Fibroblast of lung (primary cell): Measurements from ENCODE around the gene FIBCD1. TPM values are rescaled to one million over a fixed set of nuclear protein-coding genes. Genes with fewer than 3 reads are reported as not detected.

Experiments used
- DNase-seq, 2 donors: peaks; one replicate each; pipeline versions ENCODE4 v3.0.0 to v3.0.0-alpha.2; 2010; ENCODE audit warnings: low read depth in 2 of 2
- H2AFZ ChIP-seq: 2 replicates; pipeline ENCODE4 v1.5.1; 2012; ENCODE audit warnings: low read length, control low read depth, inconsistent platforms
- H3K27ac ChIP-seq: 2 replicates; pipeline ENCODE4 v1.5.1; 2011; ENCODE audit warnings: low read length, control low read depth; ENCODE audit not compliant: insufficient read depth
- H3K27me3 ChIP-seq: 2 replicates; pipeline ENCODE4 v1.5.1; 2011; ENCODE audit warnings: mild to moderate bottlenecking, low read length; ENCODE audit not compliant: control insufficient read depth, insufficient read depth
- H3K36me3 ChIP-seq: 2 replicates; pipeline ENCODE4 v1.5.1; 2011; ENCODE audit warnings: low read length; ENCODE audit not compliant: control insufficient read depth, insufficient read depth
- H3K4me1 ChIP-seq: 2 replicates; pipeline ENCODE4 v1.5.1; 2011; ENCODE audit warnings: low read length; ENCODE audit not compliant: control insufficient read depth, insufficient read depth; ENCODE audit errors: extremely low read depth
- H3K4me2 ChIP-seq: 2 replicates; pipeline ENCODE4 v1.5.1; 2011; ENCODE audit warnings: low read length, control low read depth; ENCODE audit not compliant: insufficient read depth; ENCODE audit errors: extremely low read depth
- H3K4me3 ChIP-seq, 4 experiments: fragments of 200-600 bp in 1 of 4; sonication (generic) in 1 of 4; replicated peaks in 1 of 4; 2 replicates each; pipeline ENCODE4 v1.5.1; 2011 to 2016; ENCODE audit warnings: low read length in 4 of 4, low read depth in 3 of 4, mild to moderate bottlenecking in 3 of 4, control low read depth in 2 of 4, inconsistent platforms in 1 of 4, mixed read lengths in 1 of 4; ENCODE audit not compliant: insufficient read depth in 1 of 4; ENCODE audit errors: control extremely low read depth in 1 of 4
- H3K79me2 ChIP-seq: 2 replicates; pipeline ENCODE4 v1.5.1; 2012; ENCODE audit warnings: mild to moderate bottlenecking, low read length, inconsistent platforms; ENCODE audit not compliant: control insufficient read depth, insufficient read depth
- H3K9ac ChIP-seq: 2 replicates; pipeline ENCODE4 v1.5.1; 2011; ENCODE audit warnings: mild to moderate bottlenecking, low read length, control low read depth; ENCODE audit not compliant: insufficient read depth
- H3K9me3 ChIP-seq: 2 replicates; pipeline ENCODE4 v1.5.1; 2012; ENCODE audit warnings: low read depth, low read length; ENCODE audit not compliant: control insufficient read depth, insufficient read depth
- H4K20me1 ChIP-seq: 2 replicates; pipeline ENCODE4 v1.5.1; 2011; ENCODE audit warnings: low read length; ENCODE audit not compliant: control insufficient read depth, insufficient read depth; ENCODE audit errors: extremely low read depth
- CTCF ChIP-seq, 2 donors: IDR thresholded peaks in 1 of 2; conservative IDR thresholded peaks in 1 of 2; 1 replicate in 1 of 2; 2 replicates in 1 of 2; pipeline ENCODE4 v1.5.1; 2011 to 2012; ENCODE audit warnings: low read length in 2 of 2, control low read depth in 1 of 2, inconsistent platforms in 1 of 2, low read depth in 1 of 2, mild to moderate bottlenecking in 1 of 2
- EZH2 ChIP-seq: IDR thresholded peaks from 2 replicates; pipeline ENCODE4 v1.5.1; 2012; ENCODE audit warnings: low read length, control low read depth, mild to moderate bottlenecking; ENCODE audit errors: missing control alignments
- polyA plus RNA-seq, 2 donors: library from polyadenylated mRNA; depleted of rRNA in 1 of 2; stranded (reverse) in 1 of 2; unstranded in 1 of 2; fragments of >200 nt; gene quantifications; 2 replicates each; pipeline ENCODE4 v1.2.1, GENCODE V29; 2011 to 2012; ENCODE audit warnings: missing spikeins in 1 of 2
- total RNA-seq: library from RNA; depleted of rRNA; stranded (reverse); fragments of >200 nt; gene quantifications from 2 replicates; pipeline ENCODE4 v1.2.1, GENCODE V29; 2014

Gene FIBCD1
- total and polyA plus RNA-seq, 2 donors (not counting 1 experiment from before 2014, with no cell fraction given), result 7.3 to 28.0 TPM

GRCh38 chr9:130949188-130950038, 10.4 kb upstream of the FIBCD1 start:
- no peak overlapping the region for H2AFZ ChIP-seq
- H3K9ac ChIP-seq, result no peak overlapping the region
- H3K4me3 ChIP-seq, result no peak overlapping the region
- peaks cover 20% of the 10 kb centered on the region for H3K27me3 ChIP-seq
- TF ChIP-seq EZH2 (no peak), CTCF (conservative IDR thresholded peaks at IDR 0.05 in 1 of 2, IDR thresholded peaks at IDR 0.05 in 1 of 2; ENCODE audit: low read depth in 1 of 2, low read length in 2 of 2) (no peak)
- no peak overlapping the region for H3K4me2 ChIP-seq
- H3K79me2 ChIP-seq, result no peaks in the 10 kb centered on the region
- no peak overlapping the region for H3K27ac ChIP-seq
- H3K4me1 ChIP-seq, result no peaks in the 10 kb centered on the region
- H3K9me3 ChIP-seq, result no peaks in the 10 kb centered on the region
- DNase-seq, result no peak
- H4K20me1 ChIP-seq, result no peaks in the 10 kb centered on the region
- H3K36me3 ChIP-seq, result no peaks in the 10 kb centered on the region

- TF ChIP-seq EZH2 (no peak), CTCF (conservative IDR thresholded peaks at IDR 0.05 in 1 of 2, IDR thresholded peaks at IDR 0.05 in 1 of 2; ENCODE audit: low read depth in 1 of 2, low read length in 2 of 2) (no peak)
- peaks cover 2% of the 10 kb centered on the region for H3K4me1 ChIP-seq
- DNase-seq, result no peak
- no peaks in the 10 kb centered on the region for H4K20me1 ChIP-seq
- no peak overlapping the region for H3K4me2 ChIP-seq
- no peak overlapping the region for H3K9ac ChIP-seq
- no peak overlapping the region for H3K27ac ChIP-seq
- no peaks in the 10 kb centered on the region for H3K36me3 ChIP-seq
- no peak overlapping the region for H2AFZ ChIP-seq
- no peaks in the 10 kb centered on the region for H3K9me3 ChIP-seq
- no peaks in the 10 kb centered on the region for H3K79me2 ChIP-seq
- no peak overlapping the region for H3K4me3 ChIP-seq
- peaks cover 22% of the 10 kb centered on the region for H3K27me3 ChIP-seq
Measured at GRCh38 chr9:130948266-130948665, 9.2 kb upstream of the FIBCD1 start.

- Histone ChIP-seq H4K20me1 (no peaks in the 10 kb centered on the region), H3K4me2 (no peak overlapping the region), H3K27me3 (peaks cover 22% of the 10 kb centered on the region), H2AFZ (no peak overlapping the region), H3K36me3 (no peaks in the 10 kb centered on the region), H3K9me3 (no peaks in the 10 kb centered on the region), H3K27ac (no peak overlapping the region), H3K4me3 (no peak overlapping the region), H3K4me1 (peaks cover 3% of the 10 kb centered on the region), H3K9ac (no peak overlapping the region), H3K79me2 (no peaks in the 10 kb centered on the region)
- no peak for TF ChIP-seq CTCF (conservative IDR thresholded peaks at IDR 0.05 in 1 of 2, IDR thresholded peaks at IDR 0.05 in 1 of 2; ENCODE audit: low read depth in 1 of 2, low read length in 2 of 2)
- DNase-seq, result no peak
Measured at GRCh38 chr9:130947618-130948140, 8.6 kb upstream of the FIBCD1 start.
